Left lung (tissue), 10 donors: ENCODE measurements around the gene TUBA1B. TPM values are rescaled to one million over a fixed set of nuclear protein-coding genes. Genes with fewer than 3 reads are reported as not detected.

ENCODE experiments used
- ATAC-seq: fragments of 200-7000 bp; cut with Tn5 transposase; one replicate; pipeline ENCODE4 v1.9.1; 2020; ENCODE audit warnings: moderate library complexity
- DNase-seq, 4 donors: peaks; one replicate each; pipeline ENCODE4 v3.0.0-alpha.2; 2013 to 2020
- H3K27ac ChIP-seq, 2 donors: fragments of 200-600 bp; sonication (generic) in 1 of 2; one replicate each; pipeline versions ENCODE4 v1.5.0 to v1.8.0; 2020 to 2021
- H3K27me3 ChIP-seq, 2 donors: fragments of 200-600 bp; sonication (generic) in 1 of 2; one replicate each; pipeline versions ENCODE4 v1.5.0 to v1.8.0; 2020 to 2021
- H3K36me3 ChIP-seq, 2 donors: fragments of 200-600 bp; sonication (generic) in 1 of 2; one replicate each; pipeline versions ENCODE4 v1.5.0 to v1.8.0; 2020 to 2021
- H3K4me1 ChIP-seq, 2 donors: fragments of 200-600 bp; one replicate each; pipeline ENCODE4 v1.8.0; 2021
- H3K4me3 ChIP-seq, 2 donors: fragments of 200-600 bp; sonication (generic) in 1 of 2; one replicate each; pipeline versions ENCODE4 v1.5.0 to v1.8.0; 2020 to 2021; ENCODE audit warnings: mild to moderate bottlenecking in 1 of 2
- H3K9me3 ChIP-seq, 2 donors: fragments of 200-600 bp; sonication (generic) in 1 of 2; one replicate each; pipeline versions ENCODE4 v1.5.0 to v1.8.0; 2020 to 2021
- CTCF ChIP-seq, 2 donors: fragments of 200-600 bp; sonication (generic) in 1 of 2; IDR thresholded peaks; one replicate each; pipeline versions ENCODE4 v1.5.0 to v1.8.0; 2021; ENCODE audit warnings: antibody characterized with exemption in 2 of 2
- intact Hi-C, 2 donors: fragments of 100-400 bp; cut with DNase I; formaldehyde crosslinking; loops; one replicate each; pipeline versions ENCODE4 v1.11.2 to v1.14.2; 2022
- polyA plus RNA-seq, 6 donors: library from polyadenylated mRNA; unstranded; fragments of 120-200 nt; gene quantifications; one replicate each; pipeline ENCODE4 v1.2.1, GENCODE V29; 2013; ENCODE audit not compliant: insufficient read length in 6 of 6
- total RNA-seq, 2 donors: library from RNA; stranded (reverse); fragmentation: NEBNext Ultra II Directional; extraction: Animal tissue kit (Norgen Biotek cat#: 25700); gene quantifications; one replicate each; pipeline ENCODE4 v1.2.1, GENCODE V29; 2021
- donor health status: DM: no; HTN: yes; CAD: no.
- donor health status: DM: no; HTN: no; CAD: no.

Gene TUBA1B
- total and polyA plus RNA-seq, 8 donors, result 603 to 1,514 (median 981) TPM

- Histone ChIP-seq H3K36me3 (peaks cover 4 to 56% of the 10 kb centered on the region in 2 donors), H3K4me1 (peaks cover 16 to 58% of the 10 kb centered on the region in 2 donors), H3K4me3 (no peak overlapping the region), H3K27ac (peak overlapping the region in 1 of 2 donors; percentile 30), H3K27me3 (no peaks in the 10 kb centered on the region), H3K9me3 (no peaks in the 10 kb centered on the region)
- intact Hi-C loops, result no loop called here
- ATAC-seq (no peak), DNase-seq (no peak)
- TF ChIP-seq CTCF (IDR thresholded peaks at IDR 0.05), result no peak
Measured at GRCh38 chr12:49104822-49105221, 26.4 kb downstream of the TUBA1B start.

GRCh38 chr12:49100380-49100779 is 30.8 kb downstream of the TUBA1B start:
- H3K27me3 ChIP-seq, result peaks cover 0 to 1% of the 10 kb centered on the region in 2 donors
- H3K4me1 ChIP-seq, result peaks cover 0 to 17% of the 10 kb centered on the region in 2 donors
- DNase-seq, result no peak
- no peak overlapping the region for H3K4me3 ChIP-seq
- ATAC-seq, result no peak
- no peak for TF ChIP-seq CTCF (IDR thresholded peaks at IDR 0.05)
- H3K27ac ChIP-seq, result no peak overlapping the region
- H3K9me3 ChIP-seq, result no peaks in the 10 kb centered on the region
- peaks cover 4 to 90% of the 10 kb centered on the region in 2 donors for H3K36me3 ChIP-seq
- intact Hi-C loops, result no loop called here

- no peaks in the 10 kb centered on the region for H3K9me3 ChIP-seq
- no peak for DNase-seq
- no peak overlapping the region for H3K27ac ChIP-seq
- H3K4me1 ChIP-seq, result peaks cover 13 to 20% of the 10 kb centered on the region in 2 donors
- TF ChIP-seq CTCF (IDR thresholded peaks at IDR 0.05), result no peak
- ATAC-seq, result no peak
- intact Hi-C loops, result no loop called here
- peaks cover 8 to 18% of the 10 kb centered on the region in 2 donors for H3K27me3 ChIP-seq
- H3K36me3 ChIP-seq, result peaks cover 4 to 76% of the 10 kb centered on the region in 2 donors
- H3K4me3 ChIP-seq, result no peak overlapping the region
Measured at GRCh38 chr12:49098703-49099102, 32.5 kb downstream of the TUBA1B start.

- intact Hi-C loops, result no loop called here
- ATAC-seq, result peak; percentile 56
Measured at GRCh38 chr12:49098035-49098451, 33.2 kb downstream of the TUBA1B start.

GRCh38 chr12:49097381-49097780 is 33.8 kb downstream of the TUBA1B start:
- Histone ChIP-seq H3K27me3 (peaks cover 21 to 31% of the 10 kb centered on the region in 2 donors), H3K36me3 (peaks cover 4 to 62% of the 10 kb centered on the region in 2 donors), H3K4me3 (no peak overlapping the region), H3K4me1 (peaks cover 15 to 28% of the 10 kb centered on the region in 2 donors), H3K9me3 (no peaks in the 10 kb centered on the region), H3K27ac (no peak overlapping the region)
- TF ChIP-seq CTCF (IDR thresholded peaks at IDR 0.05), result no peak
- intact Hi-C loops, result no loop called here
- DNase-seq, result no peak
- no peak for ATAC-seq

More at GRCh38 chr12:49098035-49098451, 33.2 kb downstream of the TUBA1B start:
- TF ChIP-seq CTCF (IDR thresholded peaks at IDR 0.05), result peak; percentile 70 to 86
- Histone ChIP-seq H3K9me3 (no peaks in the 10 kb centered on the region), H3K27me3 (peaks cover 14 to 25% of the 10 kb centered on the region in 2 donors), H3K4me1 (peaks cover 14 to 22% of the 10 kb centered on the region in 2 donors), H3K4me3 (no peak overlapping the region), H3K27ac (no peak overlapping the region), H3K36me3 (peaks cover 4 to 69% of the 10 kb centered on the region in 2 donors)
- DNase-seq, result no peak
